ENCODE results near the gene CD82.

GRCh38 chr11:44611687-44612434, 46.4 kb downstream of the CD82 start:
- no peak for TF ChIP-seq POLR2AphosphoS5 (IDR thresholded peaks at IDR 0.05)
- TF ChIP-seq CTCF (IDR thresholded peaks at IDR 0.05): no peak
- no peak for TF ChIP-seq EP300 (IDR thresholded peaks at IDR 0.05)
